CD8-positive, alpha-beta memory T cell (primary cell): ENCODE data around the gene ABCC4. TPM values are rescaled to one million over a fixed set of nuclear protein-coding genes. Genes with fewer than 3 reads are reported as not detected.

Experiments
- CTCF ChIA-PET: fragments of 350-600 bp; sonication (Branson Sonifier 250); formaldehyde crosslinking; loops from one replicate; lab custom pipeline; 2021; ENCODE audit warnings: antibody characterized with exemption; lab: Charles Lee
- POLR2A ChIA-PET: fragments of 350-600 bp; sonication (Branson Sonifier 250); formaldehyde crosslinking; loops from one replicate; lab custom pipeline; 2021; ENCODE audit warnings: antibody characterized with exemption; lab: Charles Lee
- DNase-seq, 5 donors: peaks; one replicate each; pipeline versions ENCODE4 v3.0.0 to v3.0.0-alpha.2; 2020 to 2022; ENCODE audit warnings: mixed read lengths in 1 of 5
- H3K27ac ChIP-seq: one replicate; pipeline ENCODE4 v1.7.0; 2013; ENCODE audit warnings: low read depth, mild to moderate bottlenecking, low read length, moderate library complexity
- H3K27me3 ChIP-seq: 2 replicates; pipeline ENCODE4 v1.7.0; 2013; ENCODE audit warnings: low read length, mild to moderate bottlenecking; ENCODE audit not compliant: insufficient read depth, poor library complexity, severe bottlenecking
- H3K36me3 ChIP-seq: 2 replicates; pipeline ENCODE4 v1.7.0; 2013; ENCODE audit warnings: mild to moderate bottlenecking, low read length, moderate library complexity; ENCODE audit not compliant: insufficient read depth
- H3K4me1 ChIP-seq: 2 replicates; pipeline ENCODE4 v1.7.0; 2013; ENCODE audit warnings: mild to moderate bottlenecking, low read length, moderate library complexity; ENCODE audit not compliant: insufficient read depth
- H3K4me3 ChIP-seq: 2 replicates; pipeline ENCODE4 v1.7.0; 2013; ENCODE audit warnings: mild to moderate bottlenecking, low read length
- H3K9me3 ChIP-seq: 2 replicates; pipeline ENCODE4 v1.7.0; 2013; ENCODE audit warnings: mild to moderate bottlenecking, low read length
- H3K27ac Mint-ChIP-seq, 8 donors: one replicate each; pipeline ENCODE4 v1.8.0; 2020 to 2021; ENCODE audit warnings: mixed read lengths in 8 of 8, mild to moderate bottlenecking in 6 of 8, inconsistent platforms in 3 of 8, moderate library complexity in 3 of 8
- H3K27me3 Mint-ChIP-seq, 2 donors: one replicate each; pipeline ENCODE4 v1.8.0; 2020 to 2021; ENCODE audit warnings: mixed read lengths in 2 of 2, mild to moderate bottlenecking in 1 of 2, moderate library complexity in 1 of 2
- H3K36me3 Mint-ChIP-seq, 3 donors: one replicate each; pipeline ENCODE4 v1.8.0; 2020 to 2021; ENCODE audit warnings: mixed read lengths in 3 of 3, inconsistent platforms in 1 of 3, mild to moderate bottlenecking in 1 of 3
- H3K4me1 Mint-ChIP-seq, 3 donors: one replicate each; pipeline ENCODE4 v1.8.0; 2020 to 2021; ENCODE audit warnings: mixed read lengths in 3 of 3, inconsistent platforms in 1 of 3, mild to moderate bottlenecking in 1 of 3
- H3K4me3 Mint-ChIP-seq, 7 donors: one replicate each; pipeline ENCODE4 v1.8.0; 2020 to 2021; ENCODE audit warnings: mixed read lengths in 7 of 7, mild to moderate bottlenecking in 6 of 7, moderate library complexity in 4 of 7, inconsistent platforms in 2 of 7
- H3K9me3 Mint-ChIP-seq, 5 donors: one replicate each; pipeline ENCODE4 v1.8.0; 2020 to 2022; ENCODE audit warnings: mixed read lengths in 5 of 5, mild to moderate bottlenecking in 3 of 5, moderate library complexity in 2 of 5, inconsistent platforms in 1 of 5
- polyA plus RNA-seq: library from polyadenylated mRNA; unstranded; fragments of 300-500 nt; fragmentation: Illumina TruSeq; gene quantifications from one replicate; pipeline ENCODE4 v1.2.3, GENCODE V29; 2021
- total RNA-seq, 2 experiments: library from RNA; stranded (reverse); gene quantifications; one replicate each; pipeline ENCODE4 v1.2.3, GENCODE V29; 2021

The ABCC4 gene
- total and polyA plus RNA-seq, 3 experiments from 2014 or later: 3.0 to 12.5 (median 11.2) TPM

GRCh38 chr13:95027638-95028037 is 273.6 kb downstream of the ABCC4 start:
- Mint-ChIP-seq H3K27ac (no peak overlapping the region), H3K4me1 (no peaks in the 10 kb centered on the region), H3K36me3 (peaks cover 14 to 27% (median 15%) of the 10 kb centered on the region in 3 donors), H3K4me3 (no peak overlapping the region), H3K9me3 (peaks cover 0 to 5% (median 0%) of the 10 kb centered on the region in 5 donors), H3K27me3 (no peaks in the 10 kb centered on the region)
- H3K4me1 ChIP-seq: no peaks in the 10 kb centered on the region
- H3K4me3 ChIP-seq: no peak overlapping the region
- ChIA-PET CTCF (no interaction called here), POLR2A (no interaction called here)
- no peaks in the 10 kb centered on the region for H3K27me3 ChIP-seq
- no peak overlapping the region for H3K27ac ChIP-seq
- no peaks in the 10 kb centered on the region for H3K36me3 ChIP-seq
- no peak for DNase-seq
- H3K9me3 ChIP-seq: no peaks in the 10 kb centered on the region

- no peak overlapping the region for H3K27ac Mint-ChIP-seq
- Histone ChIP-seq H3K27me3 (no peaks in the 10 kb centered on the region), H3K4me3 (no peak overlapping the region), H3K36me3 (no peaks in the 10 kb centered on the region), H3K9me3 (no peaks in the 10 kb centered on the region), H3K27ac (no peak overlapping the region), H3K4me1 (no peaks in the 10 kb centered on the region)
- POLR2A ChIA-PET: no interaction called here
- H3K4me1 Mint-ChIP-seq: no peaks in the 10 kb centered on the region
- H3K9me3 Mint-ChIP-seq: peaks cover 0 to 5% (median 0%) of the 10 kb centered on the region in 5 donors
- H3K4me3 Mint-ChIP-seq: no peak overlapping the region
- CTCF ChIA-PET: no interaction called here
- no peak for DNase-seq
- H3K36me3 Mint-ChIP-seq: peaks cover 16 to 36% (median 31%) of the 10 kb centered on the region in 3 donors
- no peaks in the 10 kb centered on the region for H3K27me3 Mint-ChIP-seq
Observed at GRCh38 chr13:95025116-95025515, 276.1 kb downstream of the ABCC4 start.

GRCh38 chr13:95023405-95023804 is 277.8 kb downstream of the ABCC4 start:
- Histone ChIP-seq H3K27ac (no peak overlapping the region), H3K4me1 (no peaks in the 10 kb centered on the region), H3K4me3 (no peak overlapping the region), H3K9me3 (no peaks in the 10 kb centered on the region), H3K27me3 (no peaks in the 10 kb centered on the region), H3K36me3 (no peaks in the 10 kb centered on the region)
- Mint-ChIP-seq H3K9me3 (peaks cover 0 to 3% (median 0%) of the 10 kb centered on the region in 5 donors), H3K27ac (no peak overlapping the region), H3K27me3 (no peaks in the 10 kb centered on the region), H3K4me3 (no peak overlapping the region), H3K4me1 (no peaks in the 10 kb centered on the region), H3K36me3 (peaks cover 22 to 32% (median 30%) of the 10 kb centered on the region in 3 donors)
- ChIA-PET POLR2A (no interaction called here), CTCF (no interaction called here)
- no peak for DNase-seq

GRCh38 chr13:95020298-95020987 is 280.8 kb downstream of the ABCC4 start:
- Mint-ChIP-seq H3K27me3 (no peaks in the 10 kb centered on the region), H3K4me3 (no peak overlapping the region), H3K36me3 (peaks cover 18 to 28% (median 20%) of the 10 kb centered on the region in 3 donors), H3K9me3 (no peaks in the 10 kb centered on the region), H3K27ac (no peak overlapping the region), H3K4me1 (no peaks in the 10 kb centered on the region)
- H3K36me3 ChIP-seq: no peaks in the 10 kb centered on the region
- ChIA-PET POLR2A (no interaction called here), CTCF (no interaction called here)
- no peaks in the 10 kb centered on the region for H3K9me3 ChIP-seq
- no peak overlapping the region for H3K4me3 ChIP-seq
- H3K27ac ChIP-seq: no peak overlapping the region
- no peaks in the 10 kb centered on the region for H3K27me3 ChIP-seq
- DNase-seq: no peak
- no peaks in the 10 kb centered on the region for H3K4me1 ChIP-seq

- Histone ChIP-seq H3K27ac (no peak overlapping the region), H3K4me1 (no peaks in the 10 kb centered on the region), H3K27me3 (no peaks in the 10 kb centered on the region), H3K4me3 (no peak overlapping the region), H3K9me3 (no peaks in the 10 kb centered on the region), H3K36me3 (no peaks in the 10 kb centered on the region)
- H3K27ac Mint-ChIP-seq: no peak overlapping the region
- DNase-seq: no peak
- CTCF ChIA-PET: no interaction called here
- no peaks in the 10 kb centered on the region for H3K9me3 Mint-ChIP-seq
- no peak overlapping the region for H3K4me3 Mint-ChIP-seq
- no peaks in the 10 kb centered on the region for H3K4me1 Mint-ChIP-seq
- no peaks in the 10 kb centered on the region for H3K27me3 Mint-ChIP-seq
- POLR2A ChIA-PET: no interaction called here
- peaks cover 18 to 28% (median 20%) of the 10 kb centered on the region in 3 donors for H3K36me3 Mint-ChIP-seq
Observed at GRCh38 chr13:95019886-95020285, 281.4 kb downstream of the ABCC4 start.

GRCh38 chr13:95007322-95007721 is 293.9 kb downstream of the ABCC4 start:
- ChIA-PET POLR2A (no interaction called here), CTCF (no interaction called here)
- Mint-ChIP-seq H3K4me1 (no peaks in the 10 kb centered on the region), H3K4me3 (no peak overlapping the region), H3K9me3 (no peaks in the 10 kb centered on the region), H3K27me3 (peaks cover 9 to 27% of the 10 kb centered on the region in 2 donors), H3K27ac (no peak overlapping the region), H3K36me3 (no peaks in the 10 kb centered on the region)
- H3K9me3 ChIP-seq: no peaks in the 10 kb centered on the region
- no peaks in the 10 kb centered on the region for H3K4me1 ChIP-seq
- no peak for DNase-seq
- H3K27me3 ChIP-seq: peaks cover 4% of the 10 kb centered on the region
- no peak overlapping the region for H3K27ac ChIP-seq
- H3K36me3 ChIP-seq: no peaks in the 10 kb centered on the region
- no peak overlapping the region for H3K4me3 ChIP-seq

GRCh38 chr13:95005300-95005699 is 296.0 kb downstream of the ABCC4 start:
- H3K27me3 Mint-ChIP-seq: peaks cover 20 to 41% of the 10 kb centered on the region in 2 donors
- Histone ChIP-seq H3K4me1 (no peaks in the 10 kb centered on the region), H3K36me3 (no peaks in the 10 kb centered on the region), H3K9me3 (no peaks in the 10 kb centered on the region), H3K27me3 (peaks cover 4% of the 10 kb centered on the region), H3K4me3 (no peak overlapping the region), H3K27ac (no peak overlapping the region)
- POLR2A ChIA-PET: no interaction called here
- CTCF ChIA-PET: no interaction called here
- no peak overlapping the region for H3K27ac Mint-ChIP-seq
- no peak overlapping the region for H3K4me3 Mint-ChIP-seq
- no peaks in the 10 kb centered on the region for H3K36me3 Mint-ChIP-seq
- H3K9me3 Mint-ChIP-seq: peaks cover 0 to under 1% (median 0%) of the 10 kb centered on the region in 5 donors
- DNase-seq: no peak
- H3K4me1 Mint-ChIP-seq: no peaks in the 10 kb centered on the region

- Histone ChIP-seq H3K9me3 (no peaks in the 10 kb centered on the region), H3K4me1 (no peaks in the 10 kb centered on the region), H3K27me3 (peaks cover 4% of the 10 kb centered on the region), H3K27ac (no peak overlapping the region), H3K4me3 (no peak overlapping the region), H3K36me3 (no peaks in the 10 kb centered on the region)
- H3K4me3 Mint-ChIP-seq: no peak overlapping the region
- H3K4me1 Mint-ChIP-seq: no peaks in the 10 kb centered on the region
- no peak overlapping the region for H3K27ac Mint-ChIP-seq
- CTCF ChIA-PET: no interaction called here
- POLR2A ChIA-PET: no interaction called here
- H3K36me3 Mint-ChIP-seq: no peaks in the 10 kb centered on the region
- peaks cover 21 to 48% of the 10 kb centered on the region in 2 donors for H3K27me3 Mint-ChIP-seq
- H3K9me3 Mint-ChIP-seq: peaks cover 0 to 1% (median 0%) of the 10 kb centered on the region in 5 donors
- no peak for DNase-seq
Observed at GRCh38 chr13:95003019-95003813, 298.0 kb downstream of the ABCC4 start.
